Raji (cell line): ENCODE measurements around the gene PRICKLE1.

Source experiments
- POLR2A ChIP-seq: IDR thresholded peaks from 2 replicates; pipeline ENCODE4 v1.6.1; 2011; ENCODE audit warnings: low read depth, low read length, control low read depth; ENCODE audit not compliant: insufficient read depth

PRICKLE1 gene

GRCh38 chr12:42606471-42606870 lies 16.9 kb upstream of the PRICKLE1 start:
- no peak for TF ChIP-seq POLR2A

GRCh38 chr12:42605685-42606084 lies 16.1 kb upstream of the PRICKLE1 start:
- no peak for TF ChIP-seq POLR2A

DNA sequence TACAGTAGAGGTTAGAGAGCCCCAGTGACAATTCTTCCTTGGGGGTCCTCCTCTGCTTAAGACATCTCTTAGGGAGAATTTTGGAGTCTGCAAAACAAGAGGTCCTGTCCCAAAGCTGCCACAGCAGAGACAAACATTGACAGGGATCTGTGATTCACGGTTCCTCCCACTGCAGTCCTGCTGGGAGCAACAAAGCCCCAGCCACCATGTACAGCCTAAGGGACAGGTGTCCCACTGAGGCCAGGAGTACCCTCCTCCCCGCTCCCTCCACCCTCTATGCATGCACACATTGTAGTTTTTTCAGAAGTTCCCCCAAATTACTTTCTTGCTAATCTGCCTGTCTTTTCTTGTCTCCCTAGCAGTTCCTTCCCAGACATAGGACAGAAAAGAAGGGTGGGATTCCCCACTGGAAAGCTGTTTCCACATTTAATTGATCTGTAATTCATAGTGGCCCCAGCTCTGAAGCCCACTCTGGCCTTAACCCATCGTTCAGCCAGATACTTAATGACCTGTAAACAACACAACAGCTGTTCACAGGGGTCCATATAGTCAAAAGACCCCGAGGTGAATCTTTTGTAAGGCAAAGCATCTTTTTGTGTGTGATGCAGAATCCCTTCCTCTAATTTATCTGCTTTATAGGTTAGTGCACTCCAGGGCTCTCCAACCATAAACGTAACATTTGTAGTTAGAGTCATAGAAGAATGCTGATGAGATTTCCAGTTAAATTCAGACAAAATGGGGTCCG lies 13.9 kb upstream of the PRICKLE1 start:
- no peak for TF ChIP-seq POLR2A

DNA sequence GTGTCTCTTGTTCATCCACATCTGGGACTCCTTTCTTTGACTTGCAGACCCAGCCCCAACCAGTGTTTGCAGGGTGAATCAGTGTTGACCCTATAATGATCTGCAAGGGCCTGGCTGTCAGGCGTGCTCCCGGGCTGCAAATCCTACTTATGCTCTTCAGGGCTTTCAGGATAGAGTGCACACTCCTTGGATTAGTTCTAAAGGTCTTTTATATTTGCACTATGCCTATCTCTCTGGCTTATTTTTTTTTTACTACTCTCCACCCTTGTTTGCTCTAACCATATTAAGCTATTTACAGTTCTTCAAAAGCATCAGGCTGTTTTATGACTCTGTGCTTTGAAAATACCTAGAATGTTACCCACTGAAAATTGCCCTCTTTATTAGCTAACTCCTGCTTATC lies 4.3 kb upstream of the PRICKLE1 start:
- no peak for TF ChIP-seq POLR2A

GRCh38 chr12:42590330-42590934 lies 886 bp upstream of the PRICKLE1 start:
- no peak for TF ChIP-seq POLR2A

- no peak for TF ChIP-seq POLR2A
Observed at GRCh38 chr12:42588524-42589464, 752 bp downstream of the PRICKLE1 start.

GRCh38 chr12:42587601-42588523 lies 1.7 kb downstream of the PRICKLE1 start:
- no peak for TF ChIP-seq POLR2A

DNA sequence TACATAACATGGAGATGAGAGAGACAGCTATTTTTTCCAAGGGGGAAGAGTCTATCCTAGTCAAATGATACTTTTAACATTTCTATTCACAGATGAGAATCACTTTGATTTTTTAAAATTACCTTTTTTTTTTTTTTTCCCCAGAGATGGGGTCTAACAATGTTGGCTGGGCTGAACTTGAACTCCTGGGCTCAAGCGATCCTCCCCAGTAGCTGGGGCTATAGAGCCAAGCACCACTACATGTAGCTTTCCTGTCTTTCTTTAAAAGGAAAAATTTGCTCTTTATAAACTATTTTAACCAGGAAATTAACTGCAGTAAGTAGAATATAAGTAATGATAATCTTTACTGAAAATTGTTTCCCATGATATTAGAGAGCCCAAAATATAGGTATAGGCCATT lies 3.3 kb downstream of the PRICKLE1 start:
- no peak for TF ChIP-seq POLR2A

GRCh38 chr12:42585841-42586216 lies 3.7 kb downstream of the PRICKLE1 start:
- no peak for TF ChIP-seq POLR2A

DNA sequence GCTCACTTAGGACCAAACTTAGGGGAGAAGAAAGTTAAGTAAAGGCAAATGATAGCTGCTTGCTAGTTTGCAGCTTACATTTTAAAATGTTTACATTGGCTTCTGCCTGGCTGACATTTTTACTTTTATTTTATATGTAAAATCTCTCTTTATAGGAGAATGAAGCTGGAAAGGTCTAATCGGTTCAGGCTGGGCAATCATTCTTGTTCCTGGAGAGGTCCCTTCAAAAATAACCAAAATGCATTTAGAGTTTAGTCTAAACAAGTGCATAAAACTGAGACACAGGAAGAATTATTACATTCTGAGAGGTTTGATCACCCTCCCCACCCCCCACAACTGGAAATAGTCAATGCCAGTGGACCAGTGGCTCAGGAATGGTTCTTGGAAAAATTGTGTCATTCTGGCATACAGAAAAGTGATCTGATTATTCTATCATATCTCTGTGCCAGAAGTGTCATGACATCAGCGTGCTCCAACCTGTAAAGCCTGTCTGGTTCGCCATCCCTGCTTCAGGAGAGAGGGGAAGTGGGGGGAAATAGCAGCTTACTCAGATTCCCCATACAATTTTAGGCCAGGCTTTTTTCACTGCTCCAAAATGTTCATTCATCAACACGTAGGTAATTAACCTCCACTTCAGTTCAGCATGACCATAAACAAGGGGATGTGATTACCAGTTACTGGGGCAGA lies 4.2 kb downstream of the PRICKLE1 start:
- no peak for TF ChIP-seq POLR2A

DNA sequence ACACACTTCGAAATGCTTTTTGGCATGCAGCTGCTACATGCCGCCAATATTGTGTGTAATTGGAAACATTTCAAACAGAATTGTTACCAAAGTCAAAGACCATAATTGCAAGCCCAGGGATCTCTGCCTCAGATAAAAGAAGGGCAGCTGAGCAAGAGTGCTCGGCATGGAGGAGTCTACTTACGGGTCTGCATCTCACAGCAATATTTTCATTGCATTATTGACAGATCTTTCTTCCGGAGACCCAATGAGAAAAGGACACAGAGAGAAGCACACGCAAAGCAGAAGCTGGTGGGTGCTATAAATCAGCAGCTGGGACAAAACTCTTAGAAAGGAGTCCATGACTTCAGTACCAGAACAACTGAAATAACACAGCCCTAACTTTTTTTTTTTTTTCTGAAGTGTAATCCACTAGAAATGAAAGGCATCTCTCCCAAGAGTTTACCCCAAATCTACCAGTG lies 4.9 kb downstream of the PRICKLE1 start:
- TF ChIP-seq POLR2A = no peak

GRCh38 chr12:42583016-42583415 lies 6.5 kb downstream of the PRICKLE1 start:
- no peak for TF ChIP-seq POLR2A

DNA sequence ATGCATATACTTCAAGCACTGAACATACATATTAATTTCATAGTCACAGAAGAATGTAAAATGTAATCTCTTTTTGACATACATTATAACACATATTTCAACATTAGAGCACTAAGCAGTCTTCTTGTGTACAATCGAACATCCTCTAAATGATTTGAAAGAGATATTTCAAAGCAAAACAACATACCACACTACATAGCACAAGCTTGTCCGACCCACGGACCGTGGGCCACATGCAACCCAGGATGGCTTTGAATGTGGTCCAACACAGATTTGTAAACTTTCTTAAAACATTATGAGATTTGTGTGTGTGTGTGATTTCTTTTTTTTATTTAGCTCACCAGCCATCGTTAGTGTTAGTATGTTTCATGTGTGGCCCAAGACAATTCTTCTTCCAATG lies 7.0 kb downstream of the PRICKLE1 start:
- TF ChIP-seq POLR2A = no peak

- TF ChIP-seq POLR2A = no peak
Observed at GRCh38 chr12:42582050-42582449, 7.5 kb downstream of the PRICKLE1 start.
